Endothelial cell of umbilical vein (primary cell): ENCODE measurements around the gene AP3S1.

Experiments used
- CTCF ChIP-seq, 2 donors: IDR thresholded peaks; 1 replicate in 1 of 2; 2 replicates in 1 of 2; pipeline ENCODE4 v1.5.1; 2011; ENCODE audit warnings: low read length in 2 of 2, mild to moderate bottlenecking in 2 of 2, moderate library complexity in 2 of 2, control low read depth in 1 of 2, inconsistent platforms in 1 of 2, low read depth in 1 of 2; ENCODE audit not compliant: insufficient read depth in 1 of 2; ENCODE audit errors: extremely low read depth in 1 of 2
- EZH2 ChIP-seq: IDR thresholded peaks from 2 replicates; pipeline ENCODE4 v1.6.1; 2012; ENCODE audit warnings: borderline replicate concordance, low read depth, mild to moderate bottlenecking, moderate library complexity, low read length, inconsistent platforms; ENCODE audit not compliant: severe bottlenecking
- FOS ChIP-seq: IDR thresholded peaks from 2 replicates; pipeline ENCODE4 v1.6.1; 2011; ENCODE audit warnings: mild to moderate bottlenecking, low read length, moderate library complexity, borderline replicate concordance; ENCODE audit not compliant: insufficient read depth
- GATA2 ChIP-seq: IDR thresholded peaks from 2 replicates; pipeline ENCODE4 v1.7.0; 2011; ENCODE audit warnings: low read depth, mild to moderate bottlenecking, moderate library complexity, mixed read lengths, low read length; ENCODE audit not compliant: insufficient read length, insufficient read depth
- MAX ChIP-seq: IDR thresholded peaks from 2 replicates; pipeline ENCODE4 v1.6.1; 2011; ENCODE audit not compliant: insufficient read depth, insufficient read length
- MYC ChIP-seq: IDR thresholded peaks from one replicate; pipeline ENCODE4 v1.6.1; 2011; ENCODE audit warnings: mild to moderate bottlenecking, low read depth, low read length
- POLR2A ChIP-seq: IDR thresholded peaks from 2 replicates; pipeline ENCODE4 v1.6.1; 2012; ENCODE audit warnings: low read depth, mild to moderate bottlenecking, control low read depth, low read length
- POLR2AphosphoS5 ChIP-seq: IDR thresholded peaks from 2 replicates; pipeline ENCODE4 v1.6.1; 2012; ENCODE audit warnings: low read depth, mild to moderate bottlenecking, control low read depth, low read length, moderate library complexity; ENCODE audit not compliant: insufficient read depth

GRCh38 chr5:115907177-115907576, 65.4 kb downstream of the AP3S1 start:
- no peak for TF ChIP-seq MAX
- no peak for TF ChIP-seq CTCF (IDR thresholded peaks at IDR 0.05; ENCODE audit: extremely low read depth in 1 of 2, insufficient read depth in 1 of 2, low read depth in 1 of 2, low read length in 2 of 2)
- no peak for TF ChIP-seq EZH2
- no peak for TF ChIP-seq POLR2A
- no peak for TF ChIP-seq GATA2
- TF ChIP-seq POLR2AphosphoS5 = no peak
- TF ChIP-seq MYC = no peak
- no peak for TF ChIP-seq FOS
